A673 (cell line): ENCODE results near the gene FOXP4. TPM values are rescaled to one million over a fixed set of nuclear protein-coding genes. Genes with fewer than 3 reads are reported as not detected.

ENCODE experiments used
- BruUV-seq: library from RNA; stranded (reverse); fragments of 400-500 nt; replicated peaks from 2 replicates; lab custom pipeline; 2021; lab: Mats Ljungman, UMichigan
- CTCF ChIA-PET: fragments of 300-600 bp; sonication (Branson Sonifier 250); formaldehyde crosslinking; loops from one replicate; lab custom pipeline; 2022; ENCODE audit warnings: antibody characterized with exemption; lab: Charles Lee
- POLR2A ChIA-PET: fragments of 300-600 bp; sonication (Branson Sonifier 250); formaldehyde crosslinking; loops from one replicate; lab custom pipeline; 2022; ENCODE audit warnings: antibody characterized with exemption; ENCODE audit not compliant: low non-redundant PET; lab: Charles Lee
- DNase-seq: peaks from one replicate; pipeline ENCODE4 v3.0.0-alpha.2; 2015; ENCODE audit warnings: low spot score
- H3K27ac ChIP-seq: fragments of 200-600 bp; sonication (generic); 2 replicates; pipeline ENCODE4 v1.5.1; 2016; ENCODE audit warnings: mixed run types, low read depth, mild to moderate bottlenecking, mixed read lengths, antibody characterized with exemption, low read length; ENCODE audit not compliant: poor library complexity, severe bottlenecking
- H3K27me3 ChIP-seq: fragments of 200-600 bp; sonication (generic); replicated peaks from 2 replicates; pipeline ENCODE4 v1.6.1; 2017; ENCODE audit warnings: mixed run types, low read depth, mild to moderate bottlenecking, mixed read lengths, antibody characterized with exemption, low read length; ENCODE audit not compliant: insufficient read depth, poor library complexity
- H3K36me3 ChIP-seq: fragments of 200-600 bp; sonication (generic); 2 replicates; pipeline ENCODE4 v1.6.1; 2016; ENCODE audit warnings: mixed run types, mild to moderate bottlenecking, mixed read lengths, antibody characterized with exemption, low read length; ENCODE audit not compliant: insufficient read depth, poor library complexity, severe bottlenecking
- H3K4me1 ChIP-seq: fragments of 200-600 bp; sonication (generic); 2 replicates; pipeline ENCODE4 v1.6.1; 2017; ENCODE audit warnings: mixed run types, mild to moderate bottlenecking, mixed read lengths, antibody characterized with exemption, low read length; ENCODE audit not compliant: insufficient read depth, poor library complexity, severe bottlenecking
- H3K4me3 ChIP-seq: fragments of 200-600 bp; sonication (generic); 2 replicates; pipeline ENCODE4 v1.5.1; 2016; ENCODE audit warnings: low read depth, mixed run types, mild to moderate bottlenecking, mixed read lengths, low read length; ENCODE audit not compliant: poor library complexity, severe bottlenecking
- H3K9me3 ChIP-seq: fragments of 200-600 bp; sonication (generic); 2 replicates; pipeline ENCODE4 v1.6.1; 2016; ENCODE audit warnings: mixed run types, low read depth, mild to moderate bottlenecking, mixed read lengths, antibody characterized with exemption, low read length; ENCODE audit not compliant: poor library complexity, severe bottlenecking
- CTCF ChIP-seq: fragments of 300-800, 200-600 bp; sonication (generic); conservative IDR thresholded peaks from 2 replicates; pipeline ENCODE4 v1.5.1; 2017; ENCODE audit warnings: low read depth, mild to moderate bottlenecking, antibody characterized with exemption, low read length, moderate library complexity, mixed read lengths
- EZH2 ChIP-seq: fragments of 200-600 bp; sonication (generic); IDR thresholded peaks from 2 replicates; pipeline ENCODE4 v1.6.1; 2017; ENCODE audit warnings: borderline replicate concordance, low read depth, mild to moderate bottlenecking, mixed read lengths, antibody characterized with exemption, low read length; ENCODE audit not compliant: poor library complexity, severe bottlenecking
- intact Hi-C: fragments of 100-400 bp; cut with micrococcal nuclease; formaldehyde crosslinking; loops from one replicate; pipeline ENCODE4 v1.10.0; 2022; ENCODE audit not compliant: unreplicated experiment
- total RNA-seq: library from RNA; stranded (reverse); gene quantifications from 2 replicates; pipeline ENCODE4 v1.2.3, GENCODE V29; 2021

The FOXP4 gene
- total RNA-seq, 1 experiment from 2014 or later, result 53.9 TPM

GRCh38 chr6:41594326-41594725 lies 48.1 kb downstream of the FOXP4 start:
- Histone ChIP-seq H3K4me3 (no peak overlapping the region), H3K27ac (no peak overlapping the region), H3K9me3 (no peaks in the 10 kb centered on the region), H3K27me3 (no peaks in the 10 kb centered on the region), H3K4me1 (peaks cover 7% of the 10 kb centered on the region), H3K36me3 (peaks cover 23% of the 10 kb centered on the region)
- ChIA-PET POLR2A (no interaction called here), CTCF (interaction anchor here (1.0 to 1.1 kb wide), 2 partner anchors 89 to 170 kb away, joined by 3 to 4 read pairs; no protein-coding TSS in a partner anchor)
- no peak for DNase-seq
- no TSS peak for BruUV-seq
- TF ChIP-seq CTCF (no peak), EZH2 (no peak)
- intact Hi-C loops, result loop anchor here (5.0 kb wide), 1 partner anchor 62 kb away; no protein-coding TSS in a partner anchor

GRCh38 chr6:41594766-41595165 lies 48.6 kb downstream of the FOXP4 start:
- Histone ChIP-seq H3K9me3 (no peaks in the 10 kb centered on the region), H3K36me3 (peaks cover 22% of the 10 kb centered on the region), H3K4me1 (peaks cover 7% of the 10 kb centered on the region), H3K27ac (peak overlapping the region; percentile 23), H3K27me3 (no peaks in the 10 kb centered on the region), H3K4me3 (no peak overlapping the region)
- no peak for DNase-seq
- TF ChIP-seq EZH2 (no peak), CTCF (no peak)
- ChIA-PET POLR2A (no interaction called here), CTCF (interaction anchor here (1.0 kb wide), 1 partner anchor 171 kb away, joined by 3 read pairs; no protein-coding TSS in a partner anchor)
- no TSS peak for BruUV-seq
- intact Hi-C loops, result loop anchor here (5.0 kb wide), 1 partner anchor 62 kb away; no protein-coding TSS in a partner anchor

- POLR2A ChIA-PET, result no interaction called here
- Histone ChIP-seq H3K27ac (no peak overlapping the region), H3K9me3 (no peaks in the 10 kb centered on the region), H3K36me3 (peaks cover 22% of the 10 kb centered on the region), H3K4me1 (peaks cover 7% of the 10 kb centered on the region), H3K4me3 (no peak overlapping the region), H3K27me3 (no peaks in the 10 kb centered on the region)
- intact Hi-C loops, result no loop called here
- CTCF ChIA-PET, result no interaction called here
- no TSS peak for BruUV-seq
- DNase-seq, result no peak
- TF ChIP-seq EZH2, result no peak
- TF ChIP-seq CTCF, result no peak
These were observed 49.0 kb downstream of the FOXP4 start for GRCh38 chr6:41595166-41595565.
